ENCODE data around the gene PLEKHF1. TPM values are rescaled to one million over a fixed set of nuclear protein-coding genes. Genes with fewer than 3 reads are reported as not detected.

PLEKHF1 gene
- total RNA-seq, 4 donors from 2014 or later, result 69.1 to 164 (median 135) TPM

GRCh38 chr19:29694161-29694560, 28.9 kb downstream of the PLEKHF1 start:
- in situ Hi-C loops (cut with MboI; ENCODE audit: low sequenced_read_pairs in 4 of 4) (no loop called here), intact Hi-C loops (cut with DNase I; ENCODE audit: low total_unique reads) (loop anchor here (1.0 kb wide), 1 partner anchor 22 kb away; no protein-coding TSS in a partner anchor)
- DNase-seq, result no peak
- no peak overlapping the region for H3K4me3 ChIP-seq
- ATAC-seq, result no peak
- H3K4me1 ChIP-seq, result peaks cover 13 to 26% of the 10 kb centered on the region in 2 donors
- H3K27ac ChIP-seq, result peak overlapping the region; percentile 42 to 78 (median 68)
- H3K27me3 ChIP-seq, result no peaks in the 10 kb centered on the region
- H3K36me3 ChIP-seq, result no peaks in the 10 kb centered on the region
- no peaks in the 10 kb centered on the region for H3K9me3 ChIP-seq
- TF ChIP-seq CTCF (IDR thresholded peaks at IDR 0.05 in 4 of 5, conservative IDR thresholded peaks at IDR 0.05 in 1 of 5) (no peak), POLR2A (IDR thresholded peaks at IDR 0.05) (no peak)

- H3K27ac ChIP-seq, result peak overlapping the region; percentile 48 to 78 (median 68)
- intact Hi-C loops (cut with DNase I; ENCODE audit: low total_unique reads), result loop anchor here (1.0 kb wide), 1 partner anchor 21 kb away; no protein-coding TSS in a partner anchor
Observed at GRCh38 chr19:29694669-29695627, 29.7 kb downstream of the PLEKHF1 start.

GRCh38 chr19:29695765-29696564, 30.7 kb downstream of the PLEKHF1 start:
- intact Hi-C loops (cut with DNase I; ENCODE audit: low total_unique reads), result loop anchor here (1.0 kb wide), 1 partner anchor 13 kb away; no protein-coding TSS in a partner anchor
- peak in 1 of 2 donors; percentile 42 for DNase-seq
- Histone ChIP-seq H3K4me1 (peaks cover 13 to 26% of the 10 kb centered on the region in 2 donors), H3K27ac (peak overlapping the region in 2 of 4 donors; percentile 48 to 62), H3K4me3 (no peak overlapping the region), H3K9me3 (no peaks in the 10 kb centered on the region), H3K27me3 (no peaks in the 10 kb centered on the region), H3K36me3 (no peaks in the 10 kb centered on the region)
- no peak for ATAC-seq
- no peak for TF ChIP-seq POLR2A (IDR thresholded peaks at IDR 0.05)
- TF ChIP-seq CTCF (IDR thresholded peaks at IDR 0.05 in 4 of 5, conservative IDR thresholded peaks at IDR 0.05 in 1 of 5), result no peak
- in situ Hi-C loops (cut with MboI; ENCODE audit: low sequenced_read_pairs in 4 of 4), result no loop called here

More at GRCh38 chr19:29694669-29695627, 29.7 kb downstream of the PLEKHF1 start:
- DNase-seq, result peak; percentile 83 to 94
- Histone ChIP-seq H3K9me3 (no peaks in the 10 kb centered on the region), H3K27me3 (no peaks in the 10 kb centered on the region), H3K4me3 (no peak overlapping the region), H3K4me1 (peaks cover 13 to 26% of the 10 kb centered on the region in 2 donors), H3K36me3 (no peaks in the 10 kb centered on the region)
- in situ Hi-C loops (cut with MboI; ENCODE audit: low sequenced_read_pairs in 4 of 4), result no loop called here
- peak; percentile 79 to 82 for ATAC-seq
- TF ChIP-seq POLR2A (IDR thresholded peaks at IDR 0.05), result no peak
- peak; percentile 92 to 96 (median 92) for TF ChIP-seq CTCF (IDR thresholded peaks at IDR 0.05 in 4 of 5, conservative IDR thresholded peaks at IDR 0.05 in 1 of 5)

GRCh38 chr19:29696565-29696846, 31.2 kb downstream of the PLEKHF1 start:
- Histone ChIP-seq H3K36me3 (peaks cover 0 to 1% of the 10 kb centered on the region in 2 donors), H3K4me3 (no peak overlapping the region), H3K27me3 (no peaks in the 10 kb centered on the region), H3K27ac (no peak overlapping the region), H3K9me3 (no peaks in the 10 kb centered on the region), H3K4me1 (peaks cover 13 to 26% of the 10 kb centered on the region in 2 donors)
- no peak for TF ChIP-seq POLR2A (IDR thresholded peaks at IDR 0.05)
- TF ChIP-seq CTCF (IDR thresholded peaks at IDR 0.05 in 4 of 5, conservative IDR thresholded peaks at IDR 0.05 in 1 of 5), result no peak
- in situ Hi-C loops (cut with MboI; ENCODE audit: low sequenced_read_pairs in 4 of 4), result no loop called here
- no peak for DNase-seq
- intact Hi-C loops (cut with DNase I; ENCODE audit: low total_unique reads), result loop anchor here (1.0 kb wide), 1 partner anchor 13 kb away; no protein-coding TSS in a partner anchor
- ATAC-seq, result no peak

All from gastrocnemius medialis (tissue), 4 donors.